ENCODE data around the gene RPL10.

The RPL10 gene

DNA sequence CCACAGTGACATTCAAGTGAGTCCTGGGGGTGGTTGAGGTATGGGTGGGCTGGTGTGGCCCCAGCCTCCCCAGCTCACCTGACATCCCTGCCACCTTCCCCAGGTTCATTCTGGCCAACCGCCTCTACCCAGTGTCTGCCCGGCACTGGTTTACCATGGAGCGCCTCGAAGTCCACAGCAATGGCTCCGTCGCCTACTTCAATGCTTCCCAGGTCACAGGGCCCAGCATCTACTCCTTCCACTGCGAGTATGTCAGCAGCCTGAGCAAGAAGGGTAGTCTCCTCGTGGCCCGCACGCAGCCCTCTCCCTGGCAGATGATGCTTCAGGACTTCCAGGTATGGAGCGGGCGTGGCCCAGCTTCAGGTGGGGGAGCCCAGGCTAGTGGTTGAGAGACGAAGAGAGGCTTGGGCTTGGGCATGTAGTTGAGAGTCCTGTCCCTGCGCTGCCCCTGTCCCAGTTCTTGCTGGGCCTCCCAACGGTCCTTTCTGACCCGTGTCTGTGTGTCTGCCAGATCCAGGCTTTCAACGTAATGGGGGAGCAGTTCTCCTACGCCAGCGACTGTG is 37.1 kb downstream of the RPL10 start:
- H2AFZ ChIP-seq (ENCODE audit: low read depth, low read length) = no peak overlapping the region
- H3K36me3 ChIP-seq (replicated peaks; ENCODE audit: low read depth, low read length) = peaks cover 12% of the 10 kb centered on the region
- peaks cover 24% of the 10 kb centered on the region for H3K79me2 ChIP-seq (ENCODE audit: low read length)
- H3K27me3 ChIP-seq (ENCODE audit: low read depth, low read length) = no peaks in the 10 kb centered on the region
- H3K9me3 ChIP-seq (ENCODE audit: insufficient read depth, low read length) = no peaks in the 10 kb centered on the region
- TF ChIP-seq, protein P1, sequence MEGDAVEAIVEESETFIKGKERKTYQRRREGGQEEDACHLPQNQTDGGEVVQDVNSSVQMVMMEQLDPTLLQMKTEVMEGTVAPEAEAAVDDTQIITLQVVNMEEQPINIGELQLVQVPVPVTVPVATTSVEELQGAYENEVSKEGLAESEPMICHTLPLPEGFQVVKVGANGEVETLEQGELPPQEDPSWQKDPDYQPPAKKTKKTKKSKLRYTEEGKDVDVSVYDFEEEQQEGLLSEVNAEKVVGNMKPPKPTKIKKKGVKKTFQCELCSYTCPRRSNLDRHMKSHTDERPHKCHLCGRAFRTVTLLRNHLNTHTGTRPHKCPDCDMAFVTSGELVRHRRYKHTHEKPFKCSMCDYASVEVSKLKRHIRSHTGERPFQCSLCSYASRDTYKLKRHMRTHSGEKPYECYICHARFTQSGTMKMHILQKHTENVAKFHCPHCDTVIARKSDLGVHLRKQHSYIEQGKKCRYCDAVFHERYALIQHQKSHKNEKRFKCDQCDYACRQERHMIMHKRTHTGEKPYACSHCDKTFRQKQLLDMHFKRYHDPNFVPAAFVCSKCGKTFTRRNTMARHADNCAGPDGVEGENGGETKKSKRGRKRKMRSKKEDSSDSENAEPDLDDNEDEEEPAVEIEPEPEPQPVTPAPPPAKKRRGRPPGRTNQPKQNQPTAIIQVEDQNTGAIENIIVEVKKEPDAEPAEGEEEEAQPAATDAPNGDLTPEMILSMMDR (IDR thresholded peaks at IDR 0.05; ENCODE audit: low read depth, low read length) = no peak
- TF ChIP-seq EZH2phosphoT487 (IDR thresholded peaks at IDR 0.05; ENCODE audit: low read depth) = no peak
- H3K4me3 ChIP-seq (ENCODE audit: low read length) = no peak overlapping the region
- H3K4me1 ChIP-seq (ENCODE audit: low read length) = peaks cover 9% of the 10 kb centered on the region
- H4K20me1 ChIP-seq (ENCODE audit: insufficient read depth, low read length) = no peaks in the 10 kb centered on the region
- H3K27ac ChIP-seq (ENCODE audit: low read length) = no peak overlapping the region
- no peak overlapping the region for H3K9ac ChIP-seq (ENCODE audit: low read length)
- H3K4me2 ChIP-seq (ENCODE audit: low read length) = no peak overlapping the region

DNA sequence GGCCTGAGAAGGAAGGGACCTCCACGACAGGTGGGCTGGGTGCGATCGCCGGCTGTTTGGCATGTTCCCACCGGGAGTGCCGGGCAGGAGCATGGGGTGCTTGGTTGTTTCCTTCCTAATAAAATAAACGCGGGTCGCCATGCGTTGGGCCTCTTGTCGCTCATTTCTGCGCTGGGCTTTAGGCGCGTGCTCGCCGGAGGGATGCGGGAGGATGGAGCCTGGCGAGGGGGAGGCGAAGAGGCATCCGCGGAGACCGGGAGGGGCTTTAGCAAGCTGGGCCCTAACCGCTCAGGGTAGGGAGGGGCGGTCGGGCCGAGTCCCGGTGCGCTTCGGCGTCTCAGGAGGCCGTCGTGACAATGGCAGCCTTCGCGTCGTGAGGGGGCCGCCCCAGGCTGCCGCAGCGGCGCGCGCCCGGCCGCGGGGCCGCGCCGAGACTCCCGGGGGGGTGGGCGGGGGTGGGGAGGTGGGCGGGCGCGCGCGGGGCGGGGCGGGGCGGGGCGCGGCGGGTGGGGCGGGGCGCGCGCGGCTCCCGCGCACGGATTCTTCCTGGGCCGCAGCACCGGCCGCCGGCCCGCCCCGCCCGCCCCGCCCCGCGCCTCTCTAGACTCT is 38.3 kb downstream of the RPL10 start:
- peak overlapping the region; percentile 53 for H3K4me2 ChIP-seq (ENCODE audit: low read length)
- H3K36me3 ChIP-seq (replicated peaks; ENCODE audit: low read depth, low read length) = peaks cover 12% of the 10 kb centered on the region
- TF ChIP-seq EZH2phosphoT487 (IDR thresholded peaks at IDR 0.05; ENCODE audit: low read depth) = no peak
- TF ChIP-seq, protein P1 (IDR thresholded peaks at IDR 0.05; ENCODE audit: low read depth, low read length) = no peak

GRCh38 chrX:154436983-154437752 is 39.0 kb downstream of the RPL10 start, which contains the start of gene GDI1:
Gene GDI1 (plus strand): TSS chrX:154437154. CDS start chrX:154437255, 101 bp downstream.
- Histone ChIP-seq H3K36me3 (replicated peaks; ENCODE audit: low read depth, low read length) (peaks cover 12% of the 10 kb centered on the region), H4K20me1 (ENCODE audit: insufficient read depth, low read length) (no peaks in the 10 kb centered on the region), H3K4me1 (ENCODE audit: low read length) (peaks cover 9% of the 10 kb centered on the region), H3K4me2 (ENCODE audit: low read length) (peak within 1 kb of the TSS; percentile 92), H3K9ac (ENCODE audit: low read length) (peak within 1 kb of the TSS; percentile 75), H3K79me2 (ENCODE audit: low read length) (peaks cover 21% of the 10 kb centered on the region), H3K27me3 (ENCODE audit: low read depth, low read length) (no peaks in the 10 kb centered on the region), H2AFZ (ENCODE audit: low read depth, low read length) (no peak within 1 kb of the TSS), H3K9me3 (ENCODE audit: insufficient read depth, low read length) (no peaks in the 10 kb centered on the region), H3K4me3 (ENCODE audit: low read length) (peak within 1 kb of the TSS; percentile 93), H3K27ac (ENCODE audit: low read length) (peak within 1 kb of the TSS; percentile 55)
- no peak for TF ChIP-seq EZH2phosphoT487 (IDR thresholded peaks at IDR 0.05; ENCODE audit: low read depth)
- TF ChIP-seq, protein P1 (IDR thresholded peaks at IDR 0.05; ENCODE audit: low read depth, low read length) = no peak

More for the DNA sequence above, 38.3 kb downstream of the RPL10 start:
- Histone ChIP-seq H3K27ac (ENCODE audit: low read length) (peak overlapping the region; percentile 55), H2AFZ (ENCODE audit: low read depth, low read length) (no peak overlapping the region), H3K79me2 (ENCODE audit: low read length) (peaks cover 21% of the 10 kb centered on the region), H3K9me3 (ENCODE audit: insufficient read depth, low read length) (no peaks in the 10 kb centered on the region), H3K9ac (ENCODE audit: low read length) (peak overlapping the region; percentile 75), H3K27me3 (ENCODE audit: low read depth, low read length) (no peaks in the 10 kb centered on the region), H4K20me1 (ENCODE audit: insufficient read depth, low read length) (no peaks in the 10 kb centered on the region), H3K4me1 (ENCODE audit: low read length) (peaks cover 9% of the 10 kb centered on the region), H3K4me3 (ENCODE audit: low read length) (peak overlapping the region; percentile 93)
